ENCODE measurements around the gene FRMD3. TPM values are rescaled to one million over a fixed set of nuclear protein-coding genes. Genes with fewer than 3 reads are reported as not detected.

FRMD3 gene
- total RNA-seq, 1 donor: 0.86 TPM

DNA sequence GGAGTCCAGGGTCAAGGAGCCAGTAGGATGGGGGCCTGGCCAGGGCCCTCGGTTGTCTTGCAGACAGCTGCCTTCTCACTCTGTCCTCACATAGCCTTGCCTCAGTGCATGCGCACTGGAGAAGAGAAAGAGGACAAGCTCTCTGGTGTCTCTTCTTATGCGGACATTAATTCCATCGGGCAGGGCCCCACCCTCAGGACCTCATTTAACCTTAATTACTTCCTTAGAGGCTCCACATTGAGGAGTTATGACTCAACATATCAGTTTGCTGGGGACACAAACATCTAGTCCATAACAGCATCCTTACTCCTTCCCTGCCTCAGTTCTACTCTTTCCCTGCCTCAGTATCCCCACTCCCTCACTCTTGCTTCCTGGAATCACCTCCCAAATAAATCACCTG is 78.4 kb downstream of the FRMD3 start:
- DNase-seq (ENCODE audit: low read depth): no peak
- TF ChIP-seq, protein P1, sequence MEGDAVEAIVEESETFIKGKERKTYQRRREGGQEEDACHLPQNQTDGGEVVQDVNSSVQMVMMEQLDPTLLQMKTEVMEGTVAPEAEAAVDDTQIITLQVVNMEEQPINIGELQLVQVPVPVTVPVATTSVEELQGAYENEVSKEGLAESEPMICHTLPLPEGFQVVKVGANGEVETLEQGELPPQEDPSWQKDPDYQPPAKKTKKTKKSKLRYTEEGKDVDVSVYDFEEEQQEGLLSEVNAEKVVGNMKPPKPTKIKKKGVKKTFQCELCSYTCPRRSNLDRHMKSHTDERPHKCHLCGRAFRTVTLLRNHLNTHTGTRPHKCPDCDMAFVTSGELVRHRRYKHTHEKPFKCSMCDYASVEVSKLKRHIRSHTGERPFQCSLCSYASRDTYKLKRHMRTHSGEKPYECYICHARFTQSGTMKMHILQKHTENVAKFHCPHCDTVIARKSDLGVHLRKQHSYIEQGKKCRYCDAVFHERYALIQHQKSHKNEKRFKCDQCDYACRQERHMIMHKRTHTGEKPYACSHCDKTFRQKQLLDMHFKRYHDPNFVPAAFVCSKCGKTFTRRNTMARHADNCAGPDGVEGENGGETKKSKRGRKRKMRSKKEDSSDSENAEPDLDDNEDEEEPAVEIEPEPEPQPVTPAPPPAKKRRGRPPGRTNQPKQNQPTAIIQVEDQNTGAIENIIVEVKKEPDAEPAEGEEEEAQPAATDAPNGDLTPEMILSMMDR (IDR thresholded peaks at IDR 0.05; ENCODE audit: insufficient read depth, low read depth, low read length): no peak
- no peak overlapping the region for H3K4me3 ChIP-seq (ENCODE audit: low read depth, low read length)

DNA sequence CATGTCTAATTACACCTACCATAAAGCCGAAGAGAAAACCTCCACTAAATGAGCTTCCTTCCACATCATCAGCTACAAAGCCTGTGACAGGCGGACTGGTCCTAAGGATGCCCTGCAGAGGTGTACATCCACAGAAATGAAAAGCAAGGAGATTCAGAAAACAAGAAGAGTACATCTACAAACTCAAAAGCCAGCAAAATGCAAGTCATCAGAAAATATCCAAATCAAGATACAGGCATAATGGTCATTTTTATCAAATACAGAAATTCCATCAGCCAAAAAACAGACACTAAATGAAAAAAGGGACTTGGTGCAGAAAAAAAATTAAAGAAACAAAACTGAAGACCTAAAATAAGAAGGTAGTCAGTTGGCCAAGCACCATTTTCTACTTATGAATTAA is 79.7 kb downstream of the FRMD3 start:
- H3K4me3 ChIP-seq (ENCODE audit: low read depth, low read length): no peak overlapping the region
- no peak for DNase-seq (ENCODE audit: low read depth)
- TF ChIP-seq, protein P1 (IDR thresholded peaks at IDR 0.05; ENCODE audit: insufficient read depth, low read depth, low read length): no peak

DNA sequence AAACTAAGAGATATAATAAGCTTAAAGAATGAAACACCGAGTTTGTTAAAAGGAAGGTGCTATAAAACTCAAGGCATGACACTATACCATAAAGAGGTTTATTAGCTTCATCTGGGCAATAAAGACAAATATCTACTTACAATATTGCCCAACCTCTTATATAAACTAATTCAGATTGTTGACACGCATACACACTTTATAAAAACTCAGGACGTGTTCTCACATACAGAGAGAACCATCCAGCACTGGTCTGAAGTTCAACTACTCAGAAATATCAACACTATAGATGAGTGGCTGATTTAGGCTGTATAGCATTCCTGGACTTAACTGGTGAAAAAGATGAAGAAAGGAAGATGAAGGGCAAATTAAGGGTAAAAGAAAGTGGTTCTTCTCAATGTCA is 81.2 kb downstream of the FRMD3 start:
- TF ChIP-seq, protein P1 (IDR thresholded peaks at IDR 0.05; ENCODE audit: insufficient read depth, low read depth, low read length): no peak
- no peak overlapping the region for H3K4me3 ChIP-seq (ENCODE audit: low read depth, low read length)
- DNase-seq (ENCODE audit: low read depth): no peak

DNA sequence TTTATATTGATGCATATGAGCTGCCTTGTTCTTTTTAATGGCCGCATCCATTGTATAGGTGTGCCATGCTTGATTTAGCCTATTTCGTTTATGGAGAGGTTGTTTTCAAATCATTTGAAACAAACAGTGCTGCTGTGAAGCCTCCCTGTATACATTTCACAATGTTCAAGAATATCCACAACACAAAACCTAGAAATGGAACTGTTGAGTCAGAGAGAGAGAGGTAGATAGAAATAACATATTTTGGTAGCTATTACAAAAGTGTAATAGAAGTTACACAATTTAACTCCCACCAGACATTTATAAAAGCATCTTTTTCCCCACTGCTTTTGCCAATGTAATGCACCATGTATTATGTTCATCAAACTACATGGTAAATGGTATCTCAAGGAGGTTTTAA is 82.0 kb downstream of the FRMD3 start:
- TF ChIP-seq, protein P1 (IDR thresholded peaks at IDR 0.05; ENCODE audit: insufficient read depth, low read depth, low read length): no peak
- peak; percentile 43 for DNase-seq (ENCODE audit: low read depth)
- no peak overlapping the region for H3K4me3 ChIP-seq (ENCODE audit: low read depth, low read length)

DNA sequence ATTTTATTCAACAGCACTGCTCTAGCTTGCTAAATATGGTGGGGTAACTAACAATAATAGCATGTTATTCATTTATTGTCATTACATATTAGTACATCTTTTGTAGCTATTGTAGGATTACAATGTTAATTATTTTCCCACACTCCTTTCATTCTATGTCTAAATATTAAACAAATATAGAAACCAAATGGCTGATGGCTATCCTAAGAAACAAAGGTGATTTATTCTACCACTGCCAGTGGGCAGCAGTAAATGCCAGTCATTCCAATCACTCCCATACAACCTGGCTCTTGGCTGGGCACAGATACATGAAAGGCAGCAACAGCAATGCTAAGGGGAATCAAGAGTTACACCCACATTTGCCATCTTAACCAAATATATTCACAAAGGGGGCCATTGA is 84.1 kb downstream of the FRMD3 start:
- no peak for DNase-seq (ENCODE audit: low read depth)
- TF ChIP-seq, protein P1 (IDR thresholded peaks at IDR 0.05; ENCODE audit: insufficient read depth, low read depth, low read length): no peak
- H3K4me3 ChIP-seq (ENCODE audit: low read depth, low read length): no peak overlapping the region

DNA sequence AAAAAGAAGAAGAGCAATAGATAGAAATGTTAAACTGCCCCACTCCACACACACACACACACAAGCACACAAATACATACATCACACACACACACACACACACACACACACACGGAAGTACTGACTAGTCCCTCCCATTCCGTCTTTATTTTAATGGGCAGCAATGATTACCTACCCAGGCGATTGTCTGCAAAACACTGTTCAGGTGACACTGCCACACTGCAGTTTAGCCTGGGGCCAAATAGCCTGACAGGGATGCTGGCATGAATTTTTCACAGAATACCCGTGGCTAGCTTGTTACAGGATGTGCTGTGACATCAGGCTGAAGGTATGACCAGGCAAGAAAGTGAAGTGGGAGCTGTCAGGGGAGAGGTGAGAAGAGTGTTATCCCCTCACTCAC is 86.9 kb downstream of the FRMD3 start:
- DNase-seq (ENCODE audit: low read depth): no peak
- TF ChIP-seq, protein P1 (IDR thresholded peaks at IDR 0.05; ENCODE audit: insufficient read depth, low read depth, low read length): no peak
- H3K4me3 ChIP-seq (ENCODE audit: low read depth, low read length): no peak overlapping the region

DNA sequence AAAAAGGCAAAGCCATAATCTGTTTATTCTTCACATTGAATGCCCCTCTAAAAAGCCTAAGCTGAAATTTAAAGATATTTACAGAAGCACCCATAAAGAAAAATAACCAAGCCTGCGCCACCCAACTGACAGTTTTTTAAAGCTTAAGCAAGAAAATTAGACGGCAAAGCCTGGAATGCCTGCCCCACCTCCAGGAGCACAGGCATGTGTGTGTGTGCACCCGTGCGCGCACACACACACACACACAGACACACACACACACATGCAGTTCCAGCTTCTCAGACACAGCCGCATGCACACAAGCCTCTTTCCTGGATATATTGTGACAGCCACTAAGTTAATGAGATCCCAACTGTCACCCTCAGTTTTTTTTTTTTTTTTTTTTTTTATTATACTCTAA is 88.2 kb downstream of the FRMD3 start:
- TF ChIP-seq, protein P1 (IDR thresholded peaks at IDR 0.05; ENCODE audit: insufficient read depth, low read depth, low read length): no peak
- no peak for DNase-seq (ENCODE audit: low read depth)
- H3K4me3 ChIP-seq (ENCODE audit: low read depth, low read length): no peak overlapping the region
